IMR-90 (cell line): ENCODE measurements around the gene CEP104. TPM values are rescaled to one million over a fixed set of nuclear protein-coding genes. Genes with fewer than 3 reads are reported as not detected.

ENCODE experiments used
- ATAC-seq: fragments of 200-7000 bp; cut with Tn5 transposase; 2 replicates; pipeline ENCODE4 v1.9.1; 2020; ENCODE audit warnings: low read depth, mild to moderate bottlenecking, moderate library complexity
- BruUV-seq: library from RNA; stranded (reverse); fragments of 400-500 nt; replicated peaks from 2 replicates; lab custom pipeline; 2021; lab: Mats Ljungman, UMichigan
- CTCF ChIA-PET: fragments of 300-600 bp; formaldehyde crosslinking; extraction: SDS; loops from one replicate; lab custom pipeline; 2021; ENCODE audit warnings: antibody characterized with exemption; lab: Yijun Ruan, JAX
- POLR2A ChIA-PET: fragments of 300-600 bp; sonication (Branson Sonifier 250); formaldehyde crosslinking; loops from one replicate; lab custom pipeline; 2022; ENCODE audit warnings: antibody characterized with exemption; ENCODE audit not compliant: unreplicated experiment; lab: Charles Lee
- DNase-seq: peaks from one replicate; pipeline ENCODE4 v3.0.0; 2013
- H2AFZ ChIP-seq: replicated peaks from 2 replicates; pipeline ENCODE3; 2013; ENCODE audit warnings: low read length, mild to moderate bottlenecking; ENCODE audit not compliant: poor library complexity
- H2AK5ac ChIP-seq: 2 replicates; pipeline ENCODE4 v1.6.1; 2013; ENCODE audit warnings: low read depth, low read length, inconsistent platforms
- H2AK9ac ChIP-seq: replicated peaks from 2 replicates; pipeline ENCODE3; 2013; ENCODE audit warnings: mild to moderate bottlenecking, low read depth, low read length, moderate library complexity; ENCODE audit not compliant: poor library complexity
- H2BK120ac ChIP-seq: 2 replicates; pipeline ENCODE4 v1.6.1; 2013; ENCODE audit warnings: low read depth, low read length, inconsistent platforms
- H2BK15ac ChIP-seq: 3 replicates; pipeline ENCODE4 v1.6.1; 2013; ENCODE audit warnings: low read depth, low read length, inconsistent platforms
- H2BK20ac ChIP-seq: 2 replicates; pipeline ENCODE4 v1.6.1; 2013; ENCODE audit warnings: low read depth, mild to moderate bottlenecking, inconsistent platforms, low read length, moderate library complexity
- H2BK5ac ChIP-seq: 2 replicates; pipeline ENCODE4 v1.6.1; 2013; ENCODE audit warnings: mild to moderate bottlenecking, low read depth, low read length, inconsistent platforms; ENCODE audit not compliant: poor library complexity, severe bottlenecking
- H3K14ac ChIP-seq: replicated peaks from 2 replicates; pipeline ENCODE4 v1.6.1; 2013; ENCODE audit warnings: low read depth, low read length, inconsistent platforms
- H3K18ac ChIP-seq: 2 replicates; pipeline ENCODE4 v1.6.1; 2013; ENCODE audit warnings: low read depth, low read length, control low read depth
- H3K23ac ChIP-seq: 2 replicates; pipeline ENCODE4 v1.6.1; 2013; ENCODE audit warnings: low read depth, low read length, inconsistent platforms
- H3K27ac ChIP-seq: 2 replicates; pipeline ENCODE4 v1.5.1; 2013; ENCODE audit warnings: mild to moderate bottlenecking, control low read depth, low read length; ENCODE audit not compliant: insufficient read depth
- H3K27me3 ChIP-seq: 2 replicates; pipeline ENCODE4 v1.6.1; 2013; ENCODE audit warnings: low read length; ENCODE audit not compliant: control insufficient read depth, insufficient read depth
- H3K36me3 ChIP-seq: 2 replicates; pipeline ENCODE4 v1.6.1; 2013; ENCODE audit warnings: low read length, mixed read lengths; ENCODE audit not compliant: control insufficient read depth, insufficient read depth
- H3K4ac ChIP-seq: 2 replicates; pipeline ENCODE4 v1.6.1; 2013; ENCODE audit warnings: low read depth, low read length, inconsistent platforms
- H3K4me1 ChIP-seq: 2 replicates; pipeline ENCODE4 v1.6.1; 2013; ENCODE audit warnings: low read length, mixed read lengths; ENCODE audit not compliant: control insufficient read depth, insufficient read depth
- H3K4me2 ChIP-seq: 2 replicates; pipeline ENCODE4 v1.6.1; 2013; ENCODE audit warnings: low read depth, mild to moderate bottlenecking, control low read depth, low read length, moderate library complexity
- H3K4me3 ChIP-seq: 2 replicates; pipeline ENCODE4 v1.5.1; 2013; ENCODE audit warnings: low read depth, mild to moderate bottlenecking, control low read depth, low read length, moderate library complexity; ENCODE audit not compliant: insufficient read depth
- H3K56ac ChIP-seq: 2 replicates; pipeline ENCODE4 v1.6.1; 2013; ENCODE audit warnings: low read length, inconsistent platforms; ENCODE audit not compliant: insufficient read depth; ENCODE audit errors: extremely low read depth
- H3K79me1 ChIP-seq, 2 experiments: 2 replicates each; pipeline ENCODE4 v1.6.1; 2013; ENCODE audit warnings: low read length in 2 of 2, inconsistent platforms in 1 of 2, low read depth in 1 of 2
- H3K9ac ChIP-seq: 2 replicates; pipeline ENCODE4 v1.6.1; 2013; ENCODE audit warnings: low read depth, low read length, control low read depth
- H3K9me1 ChIP-seq: 2 replicates; pipeline ENCODE4 v1.6.1; 2013; ENCODE audit warnings: low read length, inconsistent platforms; ENCODE audit not compliant: insufficient read depth
- H3K9me3 ChIP-seq: 2 replicates; pipeline ENCODE4 v1.6.1; 2013; ENCODE audit warnings: low read length; ENCODE audit not compliant: control insufficient read depth, insufficient read depth
- H4K20me1 ChIP-seq: 2 replicates; pipeline ENCODE4 v1.6.1; 2013; ENCODE audit warnings: low read length, inconsistent platforms; ENCODE audit not compliant: insufficient read depth
- H4K5ac ChIP-seq: 2 replicates; pipeline ENCODE4 v1.6.1; 2013; ENCODE audit warnings: mild to moderate bottlenecking, low read depth, low read length, control low read depth
- H4K8ac ChIP-seq, 2 experiments: 2 replicates each; pipeline ENCODE4 v1.6.1; 2013; ENCODE audit warnings: low read depth in 2 of 2, low read length in 2 of 2, control low read depth in 1 of 2, inconsistent platforms in 1 of 2
- H4K91ac ChIP-seq: 2 replicates; pipeline ENCODE4 v1.6.1; 2013; ENCODE audit warnings: low read depth, low read length, inconsistent platforms; ENCODE audit not compliant: insufficient read depth
- BHLHE40 ChIP-seq: fragments of 150-350 bp; IDR thresholded peaks from 2 replicates; pipeline ENCODE4 v1.6.1; 2016; ENCODE audit warnings: mild to moderate bottlenecking, low read depth, low read length
- CEBPB ChIP-seq: IDR thresholded peaks from 2 replicates; pipeline ENCODE4 v1.6.1; 2012; ENCODE audit warnings: low read depth, low read length, improper control_type of control experiment
- CHD1 ChIP-seq: IDR thresholded peaks from 2 replicates; pipeline ENCODE4 v1.6.1; 2012; ENCODE audit warnings: low read depth, low read length, improper control_type of control experiment
- FOS ChIP-seq: fragments of 150-350 bp; IDR thresholded peaks from 2 replicates; pipeline ENCODE4 v1.6.1; 2016; ENCODE audit warnings: low read depth, low read length
- MAFK ChIP-seq: IDR thresholded peaks from 2 replicates; pipeline ENCODE4 v1.6.1; 2012; ENCODE audit warnings: low read depth, low read length, improper control_type of control experiment
- MAZ ChIP-seq: IDR thresholded peaks from 2 replicates; pipeline ENCODE4 v1.6.1; 2012; ENCODE audit warnings: low read depth, mild to moderate bottlenecking, low read length, improper control_type of control experiment, moderate library complexity, borderline replicate concordance
- MXI1 ChIP-seq: IDR thresholded peaks from 2 replicates; pipeline ENCODE4 v1.6.1; 2012; ENCODE audit warnings: low read depth, mild to moderate bottlenecking, low read length, moderate library complexity, borderline replicate concordance
- NFE2L2 ChIP-seq: fragments of 150-350 bp; IDR thresholded peaks from 2 replicates; pipeline ENCODE4 v1.6.1; 2016; ENCODE audit warnings: low read depth, mild to moderate bottlenecking, low read length
- POLR2A ChIP-seq: IDR thresholded peaks from 2 replicates; pipeline ENCODE4 v1.6.1; 2012; ENCODE audit warnings: mild to moderate bottlenecking, low read depth, low read length
- RAD21 ChIP-seq: IDR thresholded peaks from 2 replicates; pipeline ENCODE4 v1.6.1; 2012; ENCODE audit warnings: low read length, improper control_type of control experiment
- RCOR1 ChIP-seq: IDR thresholded peaks from 2 replicates; pipeline ENCODE4 v1.6.1; 2012; ENCODE audit warnings: mild to moderate bottlenecking, low read length, improper control_type of control experiment; ENCODE audit not compliant: insufficient replicate concordance
- RFX5 ChIP-seq: IDR thresholded peaks from 2 replicates; pipeline ENCODE4 v1.8.0; 2012; ENCODE audit warnings: low read depth, mild to moderate bottlenecking, low read length, moderate library complexity
- SMC3 ChIP-seq: fragments of 150-350 bp; IDR thresholded peaks from 2 replicates; pipeline ENCODE4 v1.6.1; 2016; ENCODE audit warnings: low read depth, mild to moderate bottlenecking, antibody characterized with exemption, low read length, moderate library complexity
- WGBS, 2 experiments: methylation state at CpG; one replicate each; pipeline versions ENCODE4 v1.1.5 to v1.1.7; 2013; ENCODE audit warnings: missing lambda C conversion rate in 2 of 2; ENCODE audit not compliant: insufficient read length in 1 of 2; ENCODE audit errors: extremely low coverage in 2 of 2; 5-methylcytosine and 5-hydroxymethylcytosine counted together
- dilution Hi-C: fragments of 300-500 bp; cut with HindIII; formaldehyde crosslinking; loops from one replicate; pipeline ENCODE4 v1.14.3; 2018; ENCODE audit warnings: low sequenced_read_pairs; ENCODE audit not compliant: unreplicated experiment
- in situ Hi-C: fragments of 300-500 bp; cut with MboI; formaldehyde crosslinking; loops from 3 replicates; pipeline ENCODE4 v1.14.3; 2019; ENCODE audit warnings: low sequenced_read_pairs, inconsistent platforms, mixed read lengths
- intact Hi-C: fragments of 100-400 bp; cut with micrococcal nuclease; formaldehyde crosslinking; loops from 2 replicates; pipeline ENCODE4 v1.10.0; 2022
- polyA plus RNA-seq, 3 experiments: library from polyadenylated mRNA; depleted of rRNA; stranded (reverse); fragments of >200 nt; gene quantifications; 2 replicates each; pipeline ENCODE4 v1.2.3, GENCODE V29; 2012; ENCODE audit warnings: low replicate concordance in 1 of 3
- total RNA-seq: library from RNA; depleted of rRNA; stranded (reverse); fragments of >200 nt; gene quantifications from 2 replicates; pipeline ENCODE4 v1.2.3, GENCODE V29; 2012
- TF ChIP-seq, protein P1 (sequence below): fragments of 150-350 bp; IDR thresholded peaks from 2 replicates; pipeline ENCODE4 v1.6.1; 2017; ENCODE audit warnings: mild to moderate bottlenecking, antibody characterized with exemption, low read length, low read depth
- TF ChIP-seq, protein P2 (sequence below): conservative IDR thresholded peaks from 2 replicates; pipeline ENCODE4 v1.5.1; 2012; ENCODE audit warnings: mild to moderate bottlenecking, low read depth, low read length, improper control_type of control experiment
- TF ChIP-seq, protein P3 (sequence below): fragments of 150-350 bp; IDR thresholded peaks from 2 replicates; pipeline ENCODE4 v1.6.1; 2016; ENCODE audit warnings: low read depth, mild to moderate bottlenecking, low read length, moderate library complexity, borderline replicate concordance

The CEP104 gene
- total and polyA plus RNA-seq, 2 of the 4 experiments (the other 2 are of a cell fraction) = 14.3 to 17.5 TPM

DNA sequence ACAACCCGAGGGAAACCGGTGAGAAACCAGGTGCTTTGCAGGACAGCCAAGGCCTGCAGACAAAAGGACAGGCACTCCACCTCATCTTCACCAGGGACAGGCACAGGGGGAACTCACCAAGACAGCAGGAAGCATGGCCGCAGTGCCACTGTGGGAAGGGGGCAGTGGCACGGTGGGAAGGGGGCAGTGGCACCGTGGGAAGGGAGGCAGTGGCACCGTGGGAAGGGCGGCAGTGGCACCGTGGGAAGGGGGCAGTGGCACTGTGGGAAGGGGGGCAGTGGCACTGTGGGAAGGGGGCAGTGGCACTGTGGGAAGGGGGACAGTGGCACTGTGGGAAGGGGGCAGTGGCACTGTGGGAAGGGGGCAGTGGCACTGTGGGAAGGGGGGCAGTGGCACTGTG is 32.4 kb downstream of the CEP104 start:
- Histone ChIP-seq H3K18ac (no peak overlapping the region), H3K27ac (no peak overlapping the region), H3K14ac (no peak overlapping the region), H2BK5ac (no peak overlapping the region), H3K4ac (no peak overlapping the region), H3K23ac (no peak overlapping the region), H3K56ac (no peak overlapping the region), H2BK20ac (no peak overlapping the region), H4K8ac (no peak overlapping the region), H3K9ac (no peak overlapping the region), H3K4me3 (no peak overlapping the region), H2AFZ (no peak overlapping the region), H2AK5ac (no peak overlapping the region), H4K91ac (no peak overlapping the region), H3K79me1 (no peaks in the 10 kb centered on the region), H2BK15ac (no peak overlapping the region), H3K4me1 (no peaks in the 10 kb centered on the region), H4K5ac (no peak overlapping the region), H2BK120ac (no peak overlapping the region), H2AK9ac (no peak overlapping the region), H4K20me1 (no peaks in the 10 kb centered on the region), H3K27me3 (no peaks in the 10 kb centered on the region), H3K4me2 (no peak overlapping the region), H3K9me1 (no peaks in the 10 kb centered on the region; the same call in 1 of the 2 replicates), H3K36me3 (peaks cover 65% of the 10 kb centered on the region), H3K9me3 (no peaks in the 10 kb centered on the region)
- TF ChIP-seq, protein P1, sequence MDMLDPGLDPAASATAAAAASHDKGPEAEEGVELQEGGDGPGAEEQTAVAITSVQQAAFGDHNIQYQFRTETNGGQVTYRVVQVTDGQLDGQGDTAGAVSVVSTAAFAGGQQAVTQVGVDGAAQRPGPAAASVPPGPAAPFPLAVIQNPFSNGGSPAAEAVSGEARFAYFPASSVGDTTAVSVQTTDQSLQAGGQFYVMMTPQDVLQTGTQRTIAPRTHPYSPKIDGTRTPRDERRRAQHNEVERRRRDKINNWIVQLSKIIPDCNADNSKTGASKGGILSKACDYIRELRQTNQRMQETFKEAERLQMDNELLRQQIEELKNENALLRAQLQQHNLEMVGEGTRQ = no peak
- TF ChIP-seq MAFK (no peak), RFX5 (no peak), NFE2L2 (no peak), MXI1 (no peak), POLR2A (no peak), CHD1 (no peak), SMC3 (no peak), CEBPB (no peak), RAD21 (no peak), BHLHE40 (no peak), MAZ (no peak), FOS (no peak), RCOR1 (no peak)
- TF ChIP-seq, protein P2, sequence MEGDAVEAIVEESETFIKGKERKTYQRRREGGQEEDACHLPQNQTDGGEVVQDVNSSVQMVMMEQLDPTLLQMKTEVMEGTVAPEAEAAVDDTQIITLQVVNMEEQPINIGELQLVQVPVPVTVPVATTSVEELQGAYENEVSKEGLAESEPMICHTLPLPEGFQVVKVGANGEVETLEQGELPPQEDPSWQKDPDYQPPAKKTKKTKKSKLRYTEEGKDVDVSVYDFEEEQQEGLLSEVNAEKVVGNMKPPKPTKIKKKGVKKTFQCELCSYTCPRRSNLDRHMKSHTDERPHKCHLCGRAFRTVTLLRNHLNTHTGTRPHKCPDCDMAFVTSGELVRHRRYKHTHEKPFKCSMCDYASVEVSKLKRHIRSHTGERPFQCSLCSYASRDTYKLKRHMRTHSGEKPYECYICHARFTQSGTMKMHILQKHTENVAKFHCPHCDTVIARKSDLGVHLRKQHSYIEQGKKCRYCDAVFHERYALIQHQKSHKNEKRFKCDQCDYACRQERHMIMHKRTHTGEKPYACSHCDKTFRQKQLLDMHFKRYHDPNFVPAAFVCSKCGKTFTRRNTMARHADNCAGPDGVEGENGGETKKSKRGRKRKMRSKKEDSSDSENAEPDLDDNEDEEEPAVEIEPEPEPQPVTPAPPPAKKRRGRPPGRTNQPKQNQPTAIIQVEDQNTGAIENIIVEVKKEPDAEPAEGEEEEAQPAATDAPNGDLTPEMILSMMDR = no peak
- TF ChIP-seq, protein P3, sequence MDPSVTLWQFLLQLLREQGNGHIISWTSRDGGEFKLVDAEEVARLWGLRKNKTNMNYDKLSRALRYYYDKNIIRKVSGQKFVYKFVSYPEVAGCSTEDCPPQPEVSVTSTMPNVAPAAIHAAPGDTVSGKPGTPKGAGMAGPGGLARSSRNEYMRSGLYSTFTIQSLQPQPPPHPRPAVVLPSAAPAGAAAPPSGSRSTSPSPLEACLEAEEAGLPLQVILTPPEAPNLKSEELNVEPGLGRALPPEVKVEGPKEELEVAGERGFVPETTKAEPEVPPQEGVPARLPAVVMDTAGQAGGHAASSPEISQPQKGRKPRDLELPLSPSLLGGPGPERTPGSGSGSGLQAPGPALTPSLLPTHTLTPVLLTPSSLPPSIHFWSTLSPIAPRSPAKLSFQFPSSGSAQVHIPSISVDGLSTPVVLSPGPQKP = no peak
- 86% methylated on average over 4 of the region's 8 CpGs; no CpG with 5 or more reads in 1 of the 2 experiments for WGBS, 2 experiments
- intact Hi-C loops = no loop called here
- ATAC-seq = no peak
- in situ Hi-C loops = no loop called here
- dilution Hi-C loops = no loop called here
- ChIA-PET POLR2A (no interaction called here), CTCF (no interaction called here)
- DNase-seq = no peak
- BruUV-seq = no TSS peak
